GM19023 (cell line): ENCODE data around the gene GLRA3.

Source experiments
- ATAC-seq: cut with Tn5 transposase; IDR thresholded peaks from one replicate; pipeline ENCODE4 v1.9.1; 2021; ENCODE audit warnings: mild to moderate bottlenecking, moderate library complexity; ENCODE audit not compliant: unreplicated experiment

GLRA3 gene

GRCh38 chr4:174604198-174604597 is 224.8 kb downstream of the GLRA3 start:
- ATAC-seq = no peak

GRCh38 chr4:174600391-174600790 is 228.7 kb downstream of the GLRA3 start:
- ATAC-seq = no peak

GRCh38 chr4:174598800-174599199 is 230.2 kb downstream of the GLRA3 start:
- ATAC-seq = no peak

- ATAC-seq = no peak
These were observed 232.5 kb downstream of the GLRA3 start for GRCh38 chr4:174596513-174596912.

GRCh38 chr4:174595141-174595929 is 233.7 kb downstream of the GLRA3 start:
- no peak for ATAC-seq

- no peak for ATAC-seq
These were observed 235.3 kb downstream of the GLRA3 start for GRCh38 chr4:174593701-174594100.

GRCh38 chr4:174592985-174593335 is 236.1 kb downstream of the GLRA3 start:
- ATAC-seq = no peak

- no peak for ATAC-seq
These were observed 236.6 kb downstream of the GLRA3 start for GRCh38 chr4:174592256-174592984.

GRCh38 chr4:174591243-174592021 is 237.6 kb downstream of the GLRA3 start:
- ATAC-seq = peak; percentile 80

- no peak for ATAC-seq
These were observed 238.7 kb downstream of the GLRA3 start for GRCh38 chr4:174590336-174590735.
